Measurements from ENCODE around the gene GRSF1.
"Not testable (repeated sequence)": the region's sequence is repeated elsewhere in the genome, so short reads cannot be mapped to it uniquely, and the experiment has no call there.

DNA sequence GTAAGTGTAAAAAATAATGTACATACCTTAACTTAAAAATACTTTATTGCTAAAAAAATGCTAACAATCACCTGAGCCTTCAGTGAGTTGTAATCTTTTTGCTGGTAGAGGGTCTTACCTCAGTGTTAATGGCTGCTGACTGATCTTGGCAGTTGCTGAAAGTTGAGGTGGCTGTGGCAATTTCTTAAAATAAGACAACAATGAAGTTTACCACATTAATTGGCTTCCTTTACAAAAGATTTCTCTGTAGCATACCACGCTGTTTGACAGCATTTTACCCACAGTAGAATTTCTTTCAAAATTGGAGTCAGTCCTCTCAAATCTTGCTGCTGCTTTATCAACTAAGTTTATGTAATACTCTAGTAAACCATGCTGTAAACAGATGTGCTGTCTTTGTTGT is 70.3 kb downstream of the GRSF1 start:
- TF ChIP-seq CTCF, EZH2phosphoT487 (IDR thresholded peaks at IDR 0.05; ENCODE audit: low read length): not testable (repeated sequence)
